ENCODE measurements around the gene ARID1B.

GRCh38 chr6:156940221-156940620 is 163.0 kb downstream of the ARID1B start:
- no peak for TF ChIP-seq CTCF (IDR thresholded peaks at IDR 0.05)
- no peak for TF ChIP-seq POLR2AphosphoS5 (IDR thresholded peaks at IDR 0.05; ENCODE audit: low read depth, low read length)
